ENCODE results near the gene TTC9B. TPM values are rescaled to one million over a fixed set of nuclear protein-coding genes. Genes with fewer than 3 reads are reported as not detected.

Gene TTC9B
- total and polyA plus RNA-seq, 2 donors from 2014 or later, result not detected

DNA sequence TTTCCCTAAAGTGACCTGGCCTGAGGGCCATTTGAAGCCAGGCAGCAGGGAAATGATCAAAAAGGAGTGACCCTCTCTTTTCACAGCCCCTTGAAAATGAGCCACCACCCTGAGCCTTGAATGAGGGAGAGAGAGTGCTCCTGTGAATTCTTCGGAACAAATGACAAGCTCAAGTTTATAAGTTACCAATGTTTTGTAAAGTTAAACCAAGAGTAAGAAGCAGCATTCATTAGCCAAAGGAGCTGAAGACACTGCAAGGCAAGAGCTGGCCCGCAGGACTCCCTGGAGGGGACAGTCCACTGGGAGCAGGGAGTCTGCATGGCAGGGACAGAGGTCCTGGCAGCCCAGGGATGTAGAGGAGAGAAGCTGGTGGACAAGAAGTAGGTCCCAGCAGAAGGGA, 25.0 kb upstream of the TTC9B start:
- TF ChIP-seq, protein P1, sequence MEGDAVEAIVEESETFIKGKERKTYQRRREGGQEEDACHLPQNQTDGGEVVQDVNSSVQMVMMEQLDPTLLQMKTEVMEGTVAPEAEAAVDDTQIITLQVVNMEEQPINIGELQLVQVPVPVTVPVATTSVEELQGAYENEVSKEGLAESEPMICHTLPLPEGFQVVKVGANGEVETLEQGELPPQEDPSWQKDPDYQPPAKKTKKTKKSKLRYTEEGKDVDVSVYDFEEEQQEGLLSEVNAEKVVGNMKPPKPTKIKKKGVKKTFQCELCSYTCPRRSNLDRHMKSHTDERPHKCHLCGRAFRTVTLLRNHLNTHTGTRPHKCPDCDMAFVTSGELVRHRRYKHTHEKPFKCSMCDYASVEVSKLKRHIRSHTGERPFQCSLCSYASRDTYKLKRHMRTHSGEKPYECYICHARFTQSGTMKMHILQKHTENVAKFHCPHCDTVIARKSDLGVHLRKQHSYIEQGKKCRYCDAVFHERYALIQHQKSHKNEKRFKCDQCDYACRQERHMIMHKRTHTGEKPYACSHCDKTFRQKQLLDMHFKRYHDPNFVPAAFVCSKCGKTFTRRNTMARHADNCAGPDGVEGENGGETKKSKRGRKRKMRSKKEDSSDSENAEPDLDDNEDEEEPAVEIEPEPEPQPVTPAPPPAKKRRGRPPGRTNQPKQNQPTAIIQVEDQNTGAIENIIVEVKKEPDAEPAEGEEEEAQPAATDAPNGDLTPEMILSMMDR (IDR thresholded peaks at IDR 0.05; ENCODE audit: borderline replicate concordance, extremely low read depth, insufficient read depth), result no peak
- Histone ChIP-seq H3K27ac (ENCODE audit: low read depth in 2 of 2, low read length in 2 of 2) (no peak overlapping the region), H3K9me3 (ENCODE audit: control insufficient read depth in 2 of 3, insufficient read depth in 1 of 3, low read length in 3 of 3) (no peaks in the 10 kb centered on the region), H3K36me3 (ENCODE audit: control insufficient read depth in 2 of 3, insufficient read depth in 3 of 3, low read length in 3 of 3) (peaks cover 4 to 26% (median 19%) of the 10 kb centered on the region in 3 donors), H3K27me3 (ENCODE audit: control insufficient read depth, insufficient read depth, low read length) (no peaks in the 10 kb centered on the region), H3K4me3 (ENCODE audit: low read length in 3 of 3) (no peak overlapping the region), H3K4me1 (ENCODE audit: control insufficient read depth in 2 of 3, insufficient read depth in 2 of 3, low read depth in 1 of 3, low read length in 3 of 3) (peaks cover 0 to 16% (median 15%) of the 10 kb centered on the region in 3 donors), H3K9ac (ENCODE audit: low read length in 3 of 3) (no peak overlapping the region)
- DNase-seq (peak in 3 of 5 donors; percentile 37 to 62 (median 48)), FAIRE-seq (no peak)
- intact Hi-C loops (cut with DNase I), result no loop called here

DNA sequence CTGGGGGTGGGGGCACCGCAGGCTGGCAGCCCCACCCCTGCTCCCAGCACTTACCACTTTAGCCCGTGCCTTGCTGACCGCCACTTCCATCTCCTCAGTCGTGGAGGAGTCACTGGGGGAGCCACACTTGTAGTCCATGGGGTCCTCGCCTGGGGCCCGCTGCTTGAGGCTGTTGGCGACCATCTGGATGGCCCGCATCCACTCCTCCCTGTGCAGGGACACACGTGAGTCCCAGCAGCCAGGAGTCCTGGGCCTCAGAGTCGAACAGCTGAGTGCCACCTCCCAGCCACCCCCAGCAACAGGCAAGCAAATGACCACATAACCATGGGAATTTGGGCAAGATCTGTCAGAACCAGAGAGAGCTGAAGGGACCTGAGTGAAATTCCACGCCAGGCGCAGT, 24.3 kb upstream of the TTC9B start:
- intact Hi-C loops (cut with DNase I), result no loop called here
- no peaks in the 10 kb centered on the region for H3K27me3 ChIP-seq (ENCODE audit: control insufficient read depth, insufficient read depth, low read length)
- peak overlapping the region in 1 of 2 donors; percentile 49 for H3K27ac ChIP-seq (ENCODE audit: low read depth in 2 of 2, low read length in 2 of 2)
- peaks cover 4 to 33% (median 21%) of the 10 kb centered on the region in 3 donors for H3K36me3 ChIP-seq (ENCODE audit: control insufficient read depth in 2 of 3, insufficient read depth in 3 of 3, low read length in 3 of 3)
- no peak for FAIRE-seq
- H3K4me3 ChIP-seq (ENCODE audit: low read length in 3 of 3), result no peak overlapping the region
- H3K4me1 ChIP-seq (ENCODE audit: control insufficient read depth in 2 of 3, insufficient read depth in 2 of 3, low read depth in 1 of 3, low read length in 3 of 3), result peaks cover 0 to 15% (median 10%) of the 10 kb centered on the region in 3 donors
- DNase-seq, result no peak
- no peak overlapping the region for H3K9ac ChIP-seq (ENCODE audit: low read length in 3 of 3)
- H3K9me3 ChIP-seq (ENCODE audit: control insufficient read depth in 2 of 3, insufficient read depth in 1 of 3, low read length in 3 of 3), result no peaks in the 10 kb centered on the region
- TF ChIP-seq, protein P1 (IDR thresholded peaks at IDR 0.05; ENCODE audit: borderline replicate concordance, extremely low read depth, insufficient read depth), result no peak

DNA sequence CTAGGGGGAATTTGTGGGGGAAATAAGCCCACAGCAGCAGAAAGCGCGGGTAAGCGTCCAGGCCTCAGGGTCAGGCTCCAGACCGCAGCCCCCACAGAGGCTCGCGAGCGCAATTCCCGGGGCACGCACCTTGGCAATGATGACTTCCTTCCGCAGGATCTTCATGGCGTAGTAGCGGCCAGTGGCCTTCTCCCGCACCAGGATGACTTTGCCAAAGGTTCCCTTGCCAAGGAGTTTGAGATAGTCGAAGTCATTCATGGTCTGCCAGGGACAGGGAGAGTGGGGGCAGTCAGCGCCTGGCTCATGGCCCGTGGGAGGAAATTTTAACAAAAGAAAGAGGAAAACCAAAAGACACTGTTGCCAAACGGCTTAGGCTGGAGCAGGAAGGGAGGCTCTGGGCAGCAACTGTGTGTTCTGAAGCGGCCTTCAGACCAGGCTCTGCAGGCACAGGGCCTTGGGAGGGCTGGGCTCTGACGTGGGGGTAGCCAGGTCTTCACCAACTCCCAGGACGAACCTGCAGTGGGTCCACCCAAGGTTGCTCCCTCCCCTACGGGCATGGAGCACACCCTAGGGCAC, 23.7 kb upstream of the TTC9B start:
- DNase-seq (peak in 1 of 5 donors; percentile 66), FAIRE-seq (no peak)
- intact Hi-C loops (cut with DNase I), result no loop called here
- no peak overlapping the region for H3K9ac ChIP-seq (ENCODE audit: low read length in 3 of 3)
- H3K9me3 ChIP-seq (ENCODE audit: control insufficient read depth in 2 of 3, insufficient read depth in 1 of 3, low read length in 3 of 3), result no peaks in the 10 kb centered on the region
- peaks cover 4 to 36% (median 23%) of the 10 kb centered on the region in 3 donors for H3K36me3 ChIP-seq (ENCODE audit: control insufficient read depth in 2 of 3, insufficient read depth in 3 of 3, low read length in 3 of 3)
- H3K4me3 ChIP-seq (ENCODE audit: low read length in 3 of 3), result no peak overlapping the region
- H3K4me1 ChIP-seq (ENCODE audit: control insufficient read depth in 2 of 3, insufficient read depth in 2 of 3, low read depth in 1 of 3, low read length in 3 of 3), result peaks cover 0 to 12% (median 10%) of the 10 kb centered on the region in 3 donors
- no peaks in the 10 kb centered on the region for H3K27me3 ChIP-seq (ENCODE audit: control insufficient read depth, insufficient read depth, low read length)
- TF ChIP-seq, protein P1 (IDR thresholded peaks at IDR 0.05; ENCODE audit: borderline replicate concordance, extremely low read depth, insufficient read depth), result no peak
- H3K27ac ChIP-seq (ENCODE audit: low read depth in 2 of 2, low read length in 2 of 2), result peak overlapping the region in 1 of 2 donors; percentile 55
